GM12878 (cell line): Measurements from ENCODE around the gene DESI1. TPM values are rescaled to one million over a fixed set of nuclear protein-coding genes. Genes with fewer than 3 reads are reported as not detected.

Experiments used
- ATAC-seq: fragments of 200-7000 bp; cut with Tn5 transposase; 3 replicates; pipeline ENCODE4 v1.9.1; 2020; ENCODE audit warnings: mild to moderate bottlenecking, moderate library complexity
- BruUV-seq: library from RNA; stranded (reverse); fragments of 400-500 nt; replicated peaks from 2 replicates; lab custom pipeline; 2021; lab: Mats Ljungman, UMichigan
- CTCF ChIA-PET: fragments of 300-600 bp; sonication (Branson Sonifier 250); formaldehyde crosslinking; extraction: SDS; loops from one replicate; lab custom pipeline; 2021; ENCODE audit warnings: inconsistent platforms; lab: Yijun Ruan, JAX
- POLR2A ChIA-PET: fragments of 350-600 bp; formaldehyde crosslinking; extraction: SDS; loops from one replicate; lab custom pipeline; 2021; ENCODE audit warnings: inconsistent platforms; lab: Charles Lee
- RAD21 ChIA-PET: fragments of 300-600 bp; sonication (Branson Sonifier 250); formaldehyde crosslinking; loops from one replicate; lab custom pipeline; 2023; ENCODE audit warnings: antibody characterized with exemption; ENCODE audit not compliant: unreplicated experiment; lab: Charles Lee
- SMC1A ChIA-PET: fragments of 300-600 bp; sonication (Branson Sonifier 250); formaldehyde crosslinking; loops from one replicate; lab custom pipeline; 2023; ENCODE audit not compliant: unreplicated experiment, uncharacterized antibody; lab: Charles Lee
- DNase-seq: peaks from one replicate; pipeline ENCODE4 v3.0.0-alpha.2; 2011; ENCODE audit warnings: low read depth, low spot score
- FAIRE-seq: peaks from 3 replicates; lab custom pipeline; 2011; peaks lifted over from hg19 to GRCh38; lab: Jason Lieb, UNC
- H2AFZ ChIP-seq: 2 replicates; pipeline ENCODE4 v1.6.0; 2011; ENCODE audit warnings: low read depth, low read length, control low read depth; ENCODE audit not compliant: control insufficient read depth
- H3K27ac ChIP-seq: 2 replicates; pipeline ENCODE4 v1.5.1; 2011; ENCODE audit warnings: control low read depth; ENCODE audit not compliant: control insufficient read depth, insufficient read depth
- H3K27me3 ChIP-seq, 2 experiments: replicated peaks in 1 of 2; 2 replicates each; pipeline versions ENCODE4 v1.6.0 to v1.6.1; 2011; ENCODE audit warnings: low read length in 1 of 2; ENCODE audit not compliant: control insufficient read depth in 2 of 2, insufficient read depth in 2 of 2
- H3K36me3 ChIP-seq, 2 experiments: 2 replicates each; pipeline ENCODE4 v1.5.1; 2011; ENCODE audit warnings: low read length in 1 of 2; ENCODE audit not compliant: control insufficient read depth in 2 of 2, insufficient read depth in 2 of 2
- H3K4me1 ChIP-seq: 2 replicates; pipeline ENCODE4 v1.6.1; 2011; ENCODE audit warnings: mild to moderate bottlenecking, low read length, moderate library complexity, mixed read lengths; ENCODE audit not compliant: control insufficient read depth, insufficient read depth
- H3K4me2 ChIP-seq: 2 replicates; pipeline ENCODE4 v1.6.0; 2011; ENCODE audit warnings: control low read depth; ENCODE audit not compliant: control insufficient read depth, insufficient read depth
- H3K4me3 ChIP-seq: fragments of 200-600 bp; sonication (generic); 2 replicates; pipeline ENCODE4 v1.5.1; 2016
- H3K79me2 ChIP-seq: 2 replicates; pipeline ENCODE4 v1.6.0; 2011; ENCODE audit warnings: low read length; ENCODE audit not compliant: control insufficient read depth, insufficient read depth
- H3K9ac ChIP-seq: 2 replicates; pipeline ENCODE4 v1.8.0; 2011; ENCODE audit warnings: low read length, control low read depth, mixed read lengths; ENCODE audit not compliant: control insufficient read depth, insufficient read depth
- H3K9me3 ChIP-seq: replicated peaks from 3 replicates; pipeline ENCODE4 v1.5.1; 2011; ENCODE audit warnings: mild to moderate bottlenecking, low read length; ENCODE audit not compliant: control insufficient read depth, insufficient read depth
- H4K20me1 ChIP-seq: 2 replicates; pipeline ENCODE4 v1.6.0; 2011; ENCODE audit not compliant: control insufficient read depth, insufficient read depth
- CHD4 ChIP-seq: fragments of 200-600 bp; sonication (generic); IDR thresholded peaks from 2 replicates; pipeline ENCODE4 v1.6.1; 2016; ENCODE audit warnings: mild to moderate bottlenecking
- FOXM1 ChIP-seq: IDR thresholded peaks from 2 replicates; pipeline ENCODE4 v1.6.1; 2012; ENCODE audit warnings: low read depth, mild to moderate bottlenecking, inconsistent platforms, low read length, moderate library complexity
- NR2F1 ChIP-seq: fragments of 450-650 bp; conservative IDR thresholded peaks from 2 replicates; pipeline ENCODE4 v1.6.1; 2017; ENCODE audit warnings: mild to moderate bottlenecking
- NRF1 ChIP-seq: conservative IDR thresholded peaks from 2 replicates; pipeline ENCODE4 v1.6.1; 2011; ENCODE audit warnings: mild to moderate bottlenecking, low read depth, low read length, improper control_type of control experiment
- SMC3 ChIP-seq: IDR thresholded peaks from 2 replicates; pipeline ENCODE4 v1.6.1; 2011; ENCODE audit warnings: low read length, improper control_type of control experiment, borderline replicate concordance
- STAT3 ChIP-seq: IDR thresholded peaks from 2 replicates; pipeline ENCODE4 v1.6.1; 2011; ENCODE audit warnings: low read depth, low read length, improper control_type of control experiment
- WGBS: methylation state at CpG from one replicate; pipeline ENCODE4 v1.1.6; 2016; ENCODE audit warnings: low lambda C conversion rate; ENCODE audit not compliant: insufficient replicate concordance, insufficient coverage; ENCODE audit errors: missing lambda C conversion rate; 5-methylcytosine and 5-hydroxymethylcytosine counted together
- in situ Hi-C: fragments of 300-500 bp; cut with MboI; formaldehyde crosslinking; loops from 9 replicates; pipeline ENCODE4 v1.14.3; 2018; ENCODE audit warnings: mixed read lengths
- intact Hi-C: fragments of 100-400 bp; cut with micrococcal nuclease; formaldehyde crosslinking; loops from one replicate; pipeline ENCODE4 v1.14.2; 2022; ENCODE audit not compliant: unreplicated experiment
- polyA plus RNA-seq, 11 experiments: library from polyadenylated mRNA; depleted of rRNA in 4 of 11; unstranded in 6 of 11; stranded (reverse) in 5 of 11; fragments of >200 nt; fragmentation: Nextera tagmentation in 4 of 11; fragmentation: Illumina TruSeq in 1 of 11; extraction: Ambion mirVana in 4 of 11; extraction: Trizol in 1 of 11; gene quantifications; 1 replicate in 1 of 11; 2 replicates in 10 of 11; pipeline versions ENCODE4 v1.2.1 to v1.2.3, GENCODE V29; 2011 to 2016; ENCODE audit warnings: inconsistent platforms in 2 of 11, missing spikeins in 2 of 11, low read depth in 1 of 11
- total RNA-seq, 4 experiments: library from RNA; depleted of rRNA in 3 of 4; stranded (reverse); fragments of >200 nt in 3 of 4; fragmentation: Illumina TruSeq in 1 of 4; extraction: Trizol in 1 of 4; gene quantifications; 2 replicates each; pipeline versions ENCODE4 v1.2.1 to v1.2.3, GENCODE V29; 2013 to 2021
- TF ChIP-seq, protein P1 (sequence below): fragments of 450-650 bp; IDR thresholded peaks from 2 replicates; pipeline ENCODE4 v1.6.1; 2017; ENCODE audit warnings: low read depth, mild to moderate bottlenecking, moderate library complexity
- TF ChIP-seq, protein P2 (sequence below): fragments of 450-650 bp; IDR thresholded peaks from 2 replicates; pipeline ENCODE4 v1.6.1; 2016; ENCODE audit warnings: mild to moderate bottlenecking
- TF ChIP-seq, protein P3 (sequence below): IDR thresholded peaks from 2 replicates; pipeline ENCODE4 v1.6.1; 2011; ENCODE audit warnings: low read depth, low read length, improper control_type of control experiment, borderline replicate concordance

DESI1 gene
- total and polyA plus RNA-seq, 10 of the 15 experiments (the other 5 are each of a cell fraction or from before 2014, with no cell fraction given): 8.0 to 76.8 (median 40.6) TPM

DNA sequence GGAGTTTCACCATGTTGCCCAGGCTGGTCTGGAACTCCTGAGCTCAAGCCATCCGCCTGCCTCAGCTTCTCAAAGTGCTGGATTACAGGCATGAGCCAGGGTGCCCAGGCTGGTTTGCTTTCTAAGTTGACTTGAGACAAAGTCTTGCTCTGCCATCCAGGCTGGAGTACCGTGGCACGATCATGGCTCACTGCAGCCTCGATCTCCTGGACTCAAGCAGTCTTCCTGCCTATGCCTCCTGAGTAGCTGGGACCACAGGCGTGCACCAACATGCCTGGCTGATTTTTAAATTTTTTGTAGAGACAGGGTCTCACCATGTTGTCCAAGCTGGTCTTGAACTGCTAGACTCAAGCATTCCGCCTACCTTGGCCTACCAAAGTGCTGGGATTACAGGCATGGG is 36.9 kb upstream of the DESI1 start:
- BruUV-seq: no TSS peak
- H3K79me2 ChIP-seq: no peaks in the 10 kb centered on the region
- ATAC-seq (no peak), FAIRE-seq (no peak), DNase-seq (no peak)
- no peaks in the 10 kb centered on the region for H4K20me1 ChIP-seq
- ChIA-PET SMC1A (interaction anchor here (1.6 kb wide), 1 partner anchor 9 kb away, joined by 5 read pairs; no protein-coding TSS in a partner anchor), CTCF (interaction anchor here (1.7 kb wide), 1 partner anchor 9 kb away, joined by 4 read pairs; no protein-coding TSS in a partner anchor), RAD21 (interaction anchor here (0.6 to 0.9 kb wide), 2 partner anchors 9 to 64 kb away, joined by 3 read pairs; no protein-coding TSS in a partner anchor), POLR2A (no interaction called here)
- WGBS: 97% methylated on average over 6 of the region's 6 CpGs
- intact Hi-C loops: no loop called here
- in situ Hi-C loops: no loop called here
- H3K4me2 ChIP-seq: no peak overlapping the region
- peaks cover 24 to 39% of the 10 kb centered on the region in 2 experiments for H3K36me3 ChIP-seq
- no peak overlapping the region for H3K4me3 ChIP-seq
- TF ChIP-seq FOXM1: no peak
- TF ChIP-seq STAT3: no peak
- no peak for TF ChIP-seq NRF1
- TF ChIP-seq SMC3: no peak
- TF ChIP-seq, protein P1, sequence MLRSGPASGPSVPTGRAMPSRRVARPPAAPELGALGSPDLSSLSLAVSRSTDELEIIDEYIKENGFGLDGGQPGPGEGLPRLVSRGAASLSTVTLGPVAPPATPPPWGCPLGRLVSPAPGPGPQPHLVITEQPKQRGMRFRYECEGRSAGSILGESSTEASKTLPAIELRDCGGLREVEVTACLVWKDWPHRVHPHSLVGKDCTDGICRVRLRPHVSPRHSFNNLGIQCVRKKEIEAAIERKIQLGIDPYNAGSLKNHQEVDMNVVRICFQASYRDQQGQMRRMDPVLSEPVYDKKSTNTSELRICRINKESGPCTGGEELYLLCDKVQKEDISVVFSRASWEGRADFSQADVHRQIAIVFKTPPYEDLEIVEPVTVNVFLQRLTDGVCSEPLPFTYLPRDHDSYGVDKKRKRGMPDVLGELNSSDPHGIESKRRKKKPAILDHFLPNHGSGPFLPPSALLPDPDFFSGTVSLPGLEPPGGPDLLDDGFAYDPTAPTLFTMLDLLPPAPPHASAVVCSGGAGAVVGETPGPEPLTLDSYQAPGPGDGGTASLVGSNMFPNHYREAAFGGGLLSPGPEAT: no peak
- TF ChIP-seq, protein P2, sequence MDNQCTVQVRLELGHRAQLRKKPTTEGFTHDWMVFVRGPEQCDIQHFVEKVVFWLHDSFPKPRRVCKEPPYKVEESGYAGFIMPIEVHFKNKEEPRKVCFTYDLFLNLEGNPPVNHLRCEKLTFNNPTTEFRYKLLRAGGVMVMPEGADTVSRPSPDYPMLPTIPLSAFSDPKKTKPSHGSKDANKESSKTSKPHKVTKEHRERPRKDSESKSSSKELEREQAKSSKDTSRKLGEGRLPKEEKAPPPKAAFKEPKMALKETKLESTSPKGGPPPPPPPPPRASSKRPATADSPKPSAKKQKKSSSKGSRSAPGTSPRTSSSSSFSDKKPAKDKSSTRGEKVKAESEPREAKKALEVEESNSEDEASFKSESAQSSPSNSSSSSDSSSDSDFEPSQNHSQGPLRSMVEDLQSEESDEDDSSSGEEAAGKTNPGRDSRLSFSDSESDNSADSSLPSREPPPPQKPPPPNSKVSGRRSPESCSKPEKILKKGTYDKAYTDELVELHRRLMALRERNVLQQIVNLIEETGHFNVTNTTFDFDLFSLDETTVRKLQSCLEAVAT: no peak
- no peak for TF ChIP-seq CHD4
- TF ChIP-seq NR2F1: no peak
- TF ChIP-seq, protein P3, sequence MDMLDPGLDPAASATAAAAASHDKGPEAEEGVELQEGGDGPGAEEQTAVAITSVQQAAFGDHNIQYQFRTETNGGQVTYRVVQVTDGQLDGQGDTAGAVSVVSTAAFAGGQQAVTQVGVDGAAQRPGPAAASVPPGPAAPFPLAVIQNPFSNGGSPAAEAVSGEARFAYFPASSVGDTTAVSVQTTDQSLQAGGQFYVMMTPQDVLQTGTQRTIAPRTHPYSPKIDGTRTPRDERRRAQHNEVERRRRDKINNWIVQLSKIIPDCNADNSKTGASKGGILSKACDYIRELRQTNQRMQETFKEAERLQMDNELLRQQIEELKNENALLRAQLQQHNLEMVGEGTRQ: no peak
- no peaks in the 10 kb centered on the region for H3K27me3 ChIP-seq
- H3K9me3 ChIP-seq: no peaks in the 10 kb centered on the region
- H2AFZ ChIP-seq: no peak overlapping the region
- no peak overlapping the region for H3K27ac ChIP-seq
- H3K9ac ChIP-seq: no peak overlapping the region
- no peaks in the 10 kb centered on the region for H3K4me1 ChIP-seq
